Glutamatergic neuron (in vitro differentiated cells): ENCODE measurements around the gene AFG3L2. TPM values are rescaled to one million over a fixed set of nuclear protein-coding genes. Genes with fewer than 3 reads are reported as not detected.

Experiments used
- DNase-seq: peaks from one replicate; pipeline ENCODE4 v3.0.0; 2022
- H3K27ac Mint-ChIP-seq: one replicate; pipeline ENCODE4 v1.8.0; 2020; ENCODE audit warnings: mild to moderate bottlenecking, mixed read lengths, inconsistent platforms; ENCODE audit not compliant: unreplicated experiment
- H3K27me3 Mint-ChIP-seq: one replicate; pipeline ENCODE4 v1.8.0; 2020; ENCODE audit warnings: mild to moderate bottlenecking, moderate library complexity, mixed read lengths, inconsistent platforms; ENCODE audit not compliant: unreplicated experiment
- H3K36me3 Mint-ChIP-seq: one replicate; pipeline ENCODE4 v1.8.0; 2020; ENCODE audit warnings: mild to moderate bottlenecking, mixed read lengths, inconsistent platforms; ENCODE audit not compliant: unreplicated experiment
- H3K4me1 Mint-ChIP-seq: one replicate; pipeline ENCODE4 v1.8.0; 2020; ENCODE audit warnings: mild to moderate bottlenecking, low read depth, mixed read lengths, inconsistent platforms; ENCODE audit not compliant: unreplicated experiment
- H3K4me3 Mint-ChIP-seq: one replicate; pipeline ENCODE4 v1.8.0; 2020; ENCODE audit warnings: mild to moderate bottlenecking, mixed read lengths, inconsistent platforms; ENCODE audit not compliant: unreplicated experiment
- H3K9me3 Mint-ChIP-seq: one replicate; pipeline ENCODE4 v1.8.0; 2020; ENCODE audit warnings: mild to moderate bottlenecking, moderate library complexity, mixed read lengths, inconsistent platforms; ENCODE audit not compliant: unreplicated experiment
- total RNA-seq: library from RNA; stranded (reverse); fragmentation: NEBNext Ultra II Directional; extraction: Animal tissue kit (Norgen Biotek cat#: 25700); gene quantifications from one replicate; pipeline ENCODE4 v1.2.1, GENCODE V29; 2021; ENCODE audit not compliant: unreplicated experiment
- TF ChIP-seq, protein P1 (sequence below): fragments of 200-600 bp; sonication (generic); IDR thresholded peaks from one replicate; pipeline ENCODE4 v1.5.0; 2021; ENCODE audit not compliant: partially characterized antibody, unreplicated experiment

AFG3L2 gene
- total RNA-seq, 1 donor from 2014 or later = 46.7 TPM

DNA sequence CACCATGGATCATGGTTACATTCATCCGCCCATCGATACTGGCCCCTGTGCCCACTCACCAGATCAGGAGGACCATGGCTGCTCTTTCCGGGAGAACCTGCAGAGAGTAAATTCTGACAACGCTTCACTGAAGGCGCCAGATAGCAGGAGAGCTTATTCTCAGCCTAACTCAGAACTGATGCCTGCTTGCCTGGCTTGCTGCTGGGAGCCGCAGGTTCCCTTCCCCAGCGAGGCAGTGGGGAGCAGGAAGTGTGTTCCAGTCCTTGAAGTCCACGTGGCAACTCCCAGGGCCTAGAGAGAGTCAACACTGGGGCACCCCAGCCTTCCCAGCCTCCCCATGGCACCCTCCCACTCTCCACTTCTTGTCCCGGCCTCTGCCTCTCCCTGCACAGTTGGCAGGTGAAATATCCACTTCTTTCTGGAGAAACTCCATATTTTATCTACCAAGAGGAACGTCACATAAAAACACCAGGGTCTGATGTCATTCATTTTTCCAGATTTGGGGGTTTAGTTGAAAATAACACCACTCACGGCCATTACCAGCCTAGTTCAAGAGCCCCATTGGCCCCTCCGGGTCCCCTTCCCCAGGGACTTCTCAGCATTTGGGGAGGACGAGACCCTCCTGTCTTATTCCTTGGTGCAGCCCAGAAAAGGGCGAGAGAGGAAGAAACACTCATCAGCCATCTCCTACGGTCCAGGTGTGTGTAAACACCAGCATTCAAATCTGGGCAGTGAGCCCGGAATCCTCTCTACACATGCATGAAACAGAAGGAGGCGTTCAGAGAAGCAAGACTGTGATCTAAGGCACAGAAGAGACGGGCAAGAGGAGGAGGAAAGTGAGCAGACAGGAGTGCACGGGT, 72.4 kb downstream of the AFG3L2 start:
- Mint-ChIP-seq H3K27ac (no peak overlapping the region), H3K9me3 (peaks cover 6% of the 10 kb centered on the region), H3K4me1 (peaks cover 6% of the 10 kb centered on the region), H3K36me3 (no peaks in the 10 kb centered on the region), H3K27me3 (peaks cover 14% of the 10 kb centered on the region), H3K4me3 (no peak overlapping the region)
- TF ChIP-seq, protein P1, sequence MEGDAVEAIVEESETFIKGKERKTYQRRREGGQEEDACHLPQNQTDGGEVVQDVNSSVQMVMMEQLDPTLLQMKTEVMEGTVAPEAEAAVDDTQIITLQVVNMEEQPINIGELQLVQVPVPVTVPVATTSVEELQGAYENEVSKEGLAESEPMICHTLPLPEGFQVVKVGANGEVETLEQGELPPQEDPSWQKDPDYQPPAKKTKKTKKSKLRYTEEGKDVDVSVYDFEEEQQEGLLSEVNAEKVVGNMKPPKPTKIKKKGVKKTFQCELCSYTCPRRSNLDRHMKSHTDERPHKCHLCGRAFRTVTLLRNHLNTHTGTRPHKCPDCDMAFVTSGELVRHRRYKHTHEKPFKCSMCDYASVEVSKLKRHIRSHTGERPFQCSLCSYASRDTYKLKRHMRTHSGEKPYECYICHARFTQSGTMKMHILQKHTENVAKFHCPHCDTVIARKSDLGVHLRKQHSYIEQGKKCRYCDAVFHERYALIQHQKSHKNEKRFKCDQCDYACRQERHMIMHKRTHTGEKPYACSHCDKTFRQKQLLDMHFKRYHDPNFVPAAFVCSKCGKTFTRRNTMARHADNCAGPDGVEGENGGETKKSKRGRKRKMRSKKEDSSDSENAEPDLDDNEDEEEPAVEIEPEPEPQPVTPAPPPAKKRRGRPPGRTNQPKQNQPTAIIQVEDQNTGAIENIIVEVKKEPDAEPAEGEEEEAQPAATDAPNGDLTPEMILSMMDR = no peak
- DNase-seq = no peak

DNA sequence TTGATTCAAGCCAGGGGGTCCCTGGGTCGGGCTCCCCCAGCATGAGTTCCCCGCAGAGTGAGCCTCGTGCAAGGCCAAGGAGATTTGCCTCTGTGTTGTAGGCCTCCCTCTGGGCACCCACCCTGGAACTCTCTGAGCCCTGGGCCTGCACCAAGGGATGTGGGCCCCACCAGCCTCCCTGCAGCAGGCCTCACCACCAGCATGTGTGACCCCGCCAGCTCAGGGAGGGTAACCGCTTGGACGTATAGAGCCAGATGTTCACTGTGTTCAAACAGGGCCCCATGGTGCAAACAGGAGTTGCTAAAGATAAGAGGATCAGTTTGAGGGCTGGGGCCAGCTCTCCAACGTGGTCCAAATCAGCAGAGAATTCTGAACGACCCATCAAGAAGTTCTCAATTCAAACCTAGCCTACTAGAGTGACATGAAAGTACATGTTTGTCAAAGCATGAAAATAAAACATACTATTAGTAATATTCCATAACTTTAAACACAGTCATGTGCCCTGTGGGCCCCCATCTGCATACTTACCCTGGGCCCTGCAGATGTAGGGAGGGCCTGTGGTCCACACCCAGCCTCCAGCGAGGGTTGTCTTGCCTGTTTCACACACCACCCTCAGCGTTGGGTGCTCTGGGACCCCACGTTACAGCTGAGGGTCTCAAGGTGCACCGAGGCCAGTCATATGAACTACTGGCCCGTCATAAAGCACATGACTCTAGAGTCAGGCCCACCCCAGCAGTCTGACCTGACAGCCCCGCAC, 74.5 kb downstream of the AFG3L2 start:
- Mint-ChIP-seq H3K27me3 (peaks cover 14% of the 10 kb centered on the region), H3K9me3 (peaks cover 6% of the 10 kb centered on the region), H3K27ac (no peak overlapping the region), H3K4me3 (no peak overlapping the region), H3K36me3 (no peaks in the 10 kb centered on the region), H3K4me1 (peaks cover 3% of the 10 kb centered on the region)
- no peak for DNase-seq
- TF ChIP-seq, protein P1 = no peak

DNA sequence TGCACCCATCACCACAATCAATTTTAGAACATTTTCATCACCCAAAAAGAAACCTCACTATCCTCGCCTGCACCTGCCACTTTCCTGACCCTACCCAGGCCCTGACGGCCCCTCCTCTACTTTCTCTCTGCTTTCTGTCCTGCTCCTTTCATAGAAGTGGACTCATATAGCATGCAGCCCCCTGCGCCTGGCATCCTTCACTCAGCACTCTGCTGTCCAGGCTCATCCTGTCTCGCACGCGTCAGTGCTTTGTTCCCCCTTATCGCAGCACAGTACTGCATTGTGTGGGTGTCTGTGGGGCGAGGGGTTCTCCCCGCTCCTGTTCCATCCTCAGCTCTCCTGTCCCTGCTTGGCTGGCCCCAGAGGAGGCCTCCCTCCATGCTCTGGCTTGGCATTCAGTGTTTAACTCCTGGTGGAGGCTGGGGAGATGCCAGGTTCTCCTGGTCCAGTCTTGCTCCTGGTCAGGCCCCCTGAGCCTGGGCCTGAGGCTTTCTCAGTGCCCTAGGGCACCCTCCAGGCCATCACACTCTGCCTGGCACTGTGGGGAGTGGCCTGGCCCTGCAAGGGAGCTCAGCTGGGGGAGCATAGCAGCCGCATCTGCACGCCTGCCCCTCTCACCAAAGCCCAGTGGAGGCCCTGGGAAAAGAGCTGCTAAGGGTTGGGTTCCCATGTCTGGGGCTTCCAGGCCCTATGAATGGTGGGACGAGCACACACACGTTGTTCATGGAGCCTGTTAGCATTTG, 75.6 kb downstream of the AFG3L2 start:
- H3K4me3 Mint-ChIP-seq = no peak overlapping the region
- H3K27ac Mint-ChIP-seq = no peak overlapping the region
- no peaks in the 10 kb centered on the region for H3K9me3 Mint-ChIP-seq
- TF ChIP-seq, protein P1 = no peak
- peaks cover 3% of the 10 kb centered on the region for H3K27me3 Mint-ChIP-seq
- H3K4me1 Mint-ChIP-seq = no peaks in the 10 kb centered on the region
- H3K36me3 Mint-ChIP-seq = no peaks in the 10 kb centered on the region
- DNase-seq = no peak

DNA sequence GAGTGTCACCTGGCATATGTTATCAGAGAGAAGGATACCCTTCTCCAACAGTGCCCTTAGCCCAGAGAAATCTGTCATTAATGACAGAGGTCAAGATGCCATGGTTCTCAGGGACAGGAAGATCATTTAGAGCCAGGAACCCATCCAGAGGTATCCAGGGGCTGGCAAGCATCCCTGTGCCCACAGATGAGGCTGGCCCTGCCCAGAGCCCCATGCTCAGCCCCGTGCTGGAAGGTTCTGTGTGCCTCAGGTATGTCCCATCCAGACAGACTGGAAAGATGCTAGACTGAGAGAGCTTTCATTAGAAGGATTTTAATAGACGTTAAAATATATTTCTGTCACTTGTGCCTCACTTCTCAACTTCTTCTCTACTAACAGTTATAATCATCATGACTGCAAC, 77.2 kb downstream of the AFG3L2 start:
- Mint-ChIP-seq H3K4me3 (no peak overlapping the region), H3K9me3 (no peaks in the 10 kb centered on the region), H3K27me3 (peaks cover 2% of the 10 kb centered on the region), H3K4me1 (no peaks in the 10 kb centered on the region), H3K36me3 (no peaks in the 10 kb centered on the region), H3K27ac (no peak overlapping the region)
- TF ChIP-seq, protein P1 = no peak
- DNase-seq = no peak
